Measurements from ENCODE around the gene TNFSF13B. TPM values are rescaled to one million over a fixed set of nuclear protein-coding genes. Genes with fewer than 3 reads are reported as not detected.
"Not testable (repeated sequence)": the region's sequence is repeated elsewhere in the genome, so short reads cannot be mapped to it uniquely, and the experiment has no call there.

Gene TNFSF13B
- total and polyA plus RNA-seq, 10 donors = 7.7 to 82.1 (median 31.0) TPM

- TF ChIP-seq CTCF (IDR thresholded peaks at IDR 0.05 in 8 of 11, conservative IDR thresholded peaks at IDR 0.05 in 3 of 11) = no peak
- TF ChIP-seq POLR2AphosphoS5 (IDR thresholded peaks at IDR 0.05) = no peak
- TF ChIP-seq POLR2A (IDR thresholded peaks at IDR 0.05) = no peak
- Histone ChIP-seq H3K4me3 (no peak overlapping the region), H3K4me1 (no peaks in the 10 kb centered on the region), H3K27me3 (replicated peaks in 1 of 7) (no peaks in the 10 kb centered on the region), H3K36me3 (peaks cover 0 to 34% (median 3%) of the 10 kb centered on the region in 6 donors), H3K27ac (no peak overlapping the region), H3K9me3 (peaks cover 0 to 7% (median 0%) of the 10 kb centered on the region in 8 donors)
- DNase-seq = no peak
- intact Hi-C loops (cut with DNase I; ENCODE audit: low total_unique reads) = no loop called here
Observed at GRCh38 chr13:108306860-108307259, 37.3 kb downstream of the TNFSF13B start.

- 78 to 93% (median 92%) methylated on average over 4 of the region's 4 CpGs for WGBS, 5 donors
- not testable (repeated sequence) for H3K27ac ChIP-seq; H3K27me3 ChIP-seq (replicated peaks in 1 of 7)
Observed at GRCh38 chr13:108311596-108311995, 42.1 kb downstream of the TNFSF13B start.

GRCh38 chr13:108313382-108313781, 43.9 kb downstream of the TNFSF13B start:
- no peak for DNase-seq
- 68 to 82% (median 73%) methylated on average over 3 of the region's 3 CpGs for whole genome bisulfite sequencing, 5 donors
- no peak overlapping the region for H3K4me3 ChIP-seq
- TF ChIP-seq POLR2A (IDR thresholded peaks at IDR 0.05) = no peak
- no peak for TF ChIP-seq POLR2AphosphoS5 (IDR thresholded peaks at IDR 0.05)
- no peak for TF ChIP-seq CTCF (IDR thresholded peaks at IDR 0.05 in 8 of 11, conservative IDR thresholded peaks at IDR 0.05 in 3 of 11)
- no peaks in the 10 kb centered on the region for H3K27me3 ChIP-seq (replicated peaks in 1 of 7)
- peaks cover 0 to 7% (median 2%) of the 10 kb centered on the region in 6 donors for H3K36me3 ChIP-seq
- intact Hi-C loops (cut with DNase I; ENCODE audit: low total_unique reads) = no loop called here
- no peak overlapping the region for H3K27ac ChIP-seq
- H3K9me3 ChIP-seq = peaks cover 0 to 10% (median 0%) of the 10 kb centered on the region in 8 donors
- H3K4me1 ChIP-seq = peaks cover 0 to 12% (median 8%) of the 10 kb centered on the region in 6 donors

More at GRCh38 chr13:108311596-108311995, 42.1 kb downstream of the TNFSF13B start:
- peaks cover 0 to 12% (median 8%) of the 10 kb centered on the region in 6 donors for H3K4me1 ChIP-seq
- DNase-seq; H3K4me3 ChIP-seq; H3K9me3 ChIP-seq; intact Hi-C loops (cut with DNase I; ENCODE audit: low total_unique reads): not testable (repeated sequence)
- H3K36me3 ChIP-seq = peaks cover 0 to 16% (median 2%) of the 10 kb centered on the region in 6 donors

GRCh38 chr13:108315273-108315672, 45.8 kb downstream of the TNFSF13B start:
- no peak overlapping the region for H3K4me3 ChIP-seq
- WGBS, 5 donors = 70 to 80% (median 76%) methylated on average over 5 of the region's 5 CpGs
- peaks cover 0 to 3% (median 0%) of the 10 kb centered on the region in 8 donors for H3K9me3 ChIP-seq
- no peak overlapping the region for H3K27ac ChIP-seq
- intact Hi-C loops (cut with DNase I; ENCODE audit: low total_unique reads) = no loop called here
- peaks cover 0 to 12% (median 8%) of the 10 kb centered on the region in 6 donors for H3K4me1 ChIP-seq
- TF ChIP-seq CTCF (IDR thresholded peaks at IDR 0.05 in 8 of 11, conservative IDR thresholded peaks at IDR 0.05 in 3 of 11) = no peak
- no peak for TF ChIP-seq POLR2A (IDR thresholded peaks at IDR 0.05)
- TF ChIP-seq POLR2AphosphoS5 (IDR thresholded peaks at IDR 0.05) = no peak
- no peak for DNase-seq
- no peaks in the 10 kb centered on the region for H3K27me3 ChIP-seq (replicated peaks in 1 of 7)
- H3K36me3 ChIP-seq = no peaks in the 10 kb centered on the region

GRCh38 chr13:108315991-108316390, 46.5 kb downstream of the TNFSF13B start:
- Histone ChIP-seq H3K27me3 (replicated peaks in 1 of 7) (no peaks in the 10 kb centered on the region), H3K4me3 (no peak overlapping the region), H3K27ac (no peak overlapping the region), H3K9me3 (peaks cover 0 to 3% (median 0%) of the 10 kb centered on the region in 8 donors), H3K4me1 (peaks cover 0 to 12% (median 8%) of the 10 kb centered on the region in 6 donors), H3K36me3 (no peaks in the 10 kb centered on the region)
- intact Hi-C loops (cut with DNase I; ENCODE audit: low total_unique reads) = no loop called here
- no peak for DNase-seq
- WGBS, 5 donors = 85 to 97% (median 86%) methylated on average over 3 of the region's 3 CpGs
- TF ChIP-seq POLR2AphosphoS5 (IDR thresholded peaks at IDR 0.05) = no peak
- no peak for TF ChIP-seq CTCF (IDR thresholded peaks at IDR 0.05 in 8 of 11, conservative IDR thresholded peaks at IDR 0.05 in 3 of 11)
- TF ChIP-seq POLR2A (IDR thresholded peaks at IDR 0.05) = no peak

All from spleen (tissue), 11 donors.